ENCODE measurements around the gene PHF20. TPM values are rescaled to one million over a fixed set of nuclear protein-coding genes. Genes with fewer than 3 reads are reported as not detected.
A peak's percentile ranks its signal among the peaks of the same experiment; 100 is the strongest.
"Not testable (repeated sequence)": the region's sequence is repeated elsewhere in the genome, so short reads cannot be mapped to it uniquely, and the experiment has no call there.

PHF20 gene
- total RNA-seq, 3 donors from 2014 or later: 48.5 to 60.0 (median 59.7) TPM

DNA sequence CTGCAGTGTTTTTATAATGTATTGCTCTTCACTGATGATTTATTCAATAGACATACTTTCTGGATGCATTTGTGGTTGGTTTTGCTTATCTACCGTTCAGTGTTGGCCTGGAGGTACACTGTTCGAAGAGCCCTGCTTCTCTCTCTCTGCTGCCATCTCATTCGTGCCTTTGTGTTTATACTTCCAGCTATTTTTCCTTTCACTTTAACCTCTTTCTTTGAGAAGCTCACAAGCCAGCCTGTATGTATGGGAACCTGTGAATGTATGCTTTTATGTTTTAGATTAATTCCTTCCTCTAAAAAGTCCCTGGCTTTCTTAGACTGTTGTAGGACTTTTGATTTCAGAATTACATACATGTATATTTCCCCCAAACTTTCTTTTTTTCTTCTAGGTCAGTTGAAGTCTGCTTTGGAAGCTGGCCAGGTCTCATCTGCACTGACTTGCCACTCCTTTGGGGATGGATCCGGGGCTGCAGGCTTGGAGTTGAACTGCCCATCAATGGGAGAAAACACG, 99.5 kb downstream of the PHF20 start:
- H3K27me3 ChIP-seq: no peaks in the 10 kb centered on the region
- peak overlapping the region in 2 of 3 donors; percentile 26 to 27 for H3K4me3 ChIP-seq
- peak overlapping the region; percentile 27 to 69 for H3K27ac ChIP-seq
- H3K36me3 ChIP-seq: no peaks in the 10 kb centered on the region
- intact Hi-C loops (cut with DNase I; ENCODE audit: low total_unique reads): no loop called here
- DNase-seq (ENCODE audit: low spot score in 2 of 2): peak in 1 of 2 donors; percentile 31
- TF ChIP-seq POLR2AphosphoS5 (IDR thresholded peaks at IDR 0.05): no peak
- no peak for TF ChIP-seq POLR2A (IDR thresholded peaks at IDR 0.05)
- TF ChIP-seq, protein P1, sequence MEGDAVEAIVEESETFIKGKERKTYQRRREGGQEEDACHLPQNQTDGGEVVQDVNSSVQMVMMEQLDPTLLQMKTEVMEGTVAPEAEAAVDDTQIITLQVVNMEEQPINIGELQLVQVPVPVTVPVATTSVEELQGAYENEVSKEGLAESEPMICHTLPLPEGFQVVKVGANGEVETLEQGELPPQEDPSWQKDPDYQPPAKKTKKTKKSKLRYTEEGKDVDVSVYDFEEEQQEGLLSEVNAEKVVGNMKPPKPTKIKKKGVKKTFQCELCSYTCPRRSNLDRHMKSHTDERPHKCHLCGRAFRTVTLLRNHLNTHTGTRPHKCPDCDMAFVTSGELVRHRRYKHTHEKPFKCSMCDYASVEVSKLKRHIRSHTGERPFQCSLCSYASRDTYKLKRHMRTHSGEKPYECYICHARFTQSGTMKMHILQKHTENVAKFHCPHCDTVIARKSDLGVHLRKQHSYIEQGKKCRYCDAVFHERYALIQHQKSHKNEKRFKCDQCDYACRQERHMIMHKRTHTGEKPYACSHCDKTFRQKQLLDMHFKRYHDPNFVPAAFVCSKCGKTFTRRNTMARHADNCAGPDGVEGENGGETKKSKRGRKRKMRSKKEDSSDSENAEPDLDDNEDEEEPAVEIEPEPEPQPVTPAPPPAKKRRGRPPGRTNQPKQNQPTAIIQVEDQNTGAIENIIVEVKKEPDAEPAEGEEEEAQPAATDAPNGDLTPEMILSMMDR (IDR thresholded peaks at IDR 0.05): no peak
- H3K9me3 ChIP-seq: no peaks in the 10 kb centered on the region
- H3K4me1 ChIP-seq: no peaks in the 10 kb centered on the region

DNA sequence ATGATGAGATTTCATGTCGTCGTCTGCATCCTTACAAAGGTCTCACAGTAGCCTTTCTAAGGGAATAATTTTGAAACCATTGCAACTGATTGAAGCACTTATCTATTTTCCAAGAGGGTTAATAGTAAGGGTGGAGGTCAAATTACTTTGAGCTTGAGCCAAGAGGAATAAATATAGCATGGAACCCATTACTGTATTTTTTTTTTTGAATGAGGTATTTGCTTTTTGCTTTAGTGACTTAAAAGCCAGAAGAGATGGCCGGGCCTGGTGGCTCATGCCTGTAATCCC, 104.2 kb downstream of the PHF20 start:
- H3K27me3 ChIP-seq: no peaks in the 10 kb centered on the region
- TF ChIP-seq, protein P1 (IDR thresholded peaks at IDR 0.05): no peak
- TF ChIP-seq POLR2A (IDR thresholded peaks at IDR 0.05) (no peak), POLR2AphosphoS5 (IDR thresholded peaks at IDR 0.05) (no peak)

DNA sequence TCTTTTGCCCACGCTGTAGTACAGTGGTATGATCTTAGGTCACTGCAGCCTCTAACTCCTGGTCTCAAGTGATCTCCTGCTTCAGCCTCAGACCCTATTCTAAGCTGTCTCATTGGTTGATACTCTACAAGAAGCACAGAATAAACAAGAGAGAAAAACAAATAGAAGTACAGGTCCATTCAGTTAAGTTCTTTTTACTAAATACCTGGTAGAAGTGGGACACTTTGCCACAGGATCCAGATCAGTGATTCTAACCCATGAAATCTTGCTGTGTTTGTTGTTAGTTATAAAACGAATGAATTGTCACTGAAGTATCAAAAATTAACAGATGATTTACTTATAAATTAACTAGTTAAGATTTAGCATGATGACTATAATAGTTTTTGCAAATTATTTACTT, 105.8 kb downstream of the PHF20 start:
- TF ChIP-seq POLR2AphosphoS5 (IDR thresholded peaks at IDR 0.05) (no peak), POLR2A (IDR thresholded peaks at IDR 0.05) (no peak)
- TF ChIP-seq, protein P1 (IDR thresholded peaks at IDR 0.05): no peak
- no peaks in the 10 kb centered on the region for H3K36me3 ChIP-seq
- intact Hi-C loops (cut with DNase I; ENCODE audit: low total_unique reads): no loop called here
- H3K27me3 ChIP-seq: no peaks in the 10 kb centered on the region
- no peak for DNase-seq (ENCODE audit: low spot score in 2 of 2)
- no peaks in the 10 kb centered on the region for H3K4me1 ChIP-seq
- no peaks in the 10 kb centered on the region for H3K9me3 ChIP-seq
- H3K4me3 ChIP-seq: no peak overlapping the region
- H3K27ac ChIP-seq: no peak overlapping the region

More for the DNA sequence above, 104.2 kb downstream of the PHF20 start:
- DNase-seq (ENCODE audit: low spot score in 2 of 2): no peak
- no peak overlapping the region for H3K4me3 ChIP-seq
- H3K4me1 ChIP-seq: no peaks in the 10 kb centered on the region
- no peak overlapping the region for H3K27ac ChIP-seq
- intact Hi-C loops (cut with DNase I; ENCODE audit: low total_unique reads): no loop called here
- no peaks in the 10 kb centered on the region for H3K9me3 ChIP-seq
- H3K36me3 ChIP-seq: no peaks in the 10 kb centered on the region

DNA sequence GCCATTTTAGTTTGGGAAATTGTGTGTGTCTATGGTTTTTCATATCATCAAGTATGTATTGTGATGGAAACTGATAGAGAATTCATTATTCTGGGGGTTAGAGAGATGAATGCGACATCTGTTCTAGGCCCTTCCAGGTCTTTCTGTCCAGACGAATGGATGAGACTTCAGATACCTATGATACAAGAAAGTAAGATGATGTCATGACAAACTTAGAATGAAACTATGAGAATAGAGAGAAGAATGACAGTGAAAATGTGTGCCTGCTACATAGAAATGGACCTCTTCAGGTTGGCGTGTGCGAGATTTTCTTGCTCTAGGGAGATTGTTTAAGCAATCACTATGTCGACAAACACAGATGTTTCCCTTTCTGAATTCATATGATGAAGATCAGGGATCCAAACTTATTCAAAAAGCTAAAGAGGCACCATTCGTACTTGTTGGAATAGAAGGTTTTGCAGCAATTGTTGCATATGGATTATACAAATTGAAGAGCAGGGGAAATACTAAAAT, 106.4 kb downstream of the PHF20 start:
- H3K36me3 ChIP-seq: no peaks in the 10 kb centered on the region
- no peaks in the 10 kb centered on the region for H3K9me3 ChIP-seq
- H3K27ac ChIP-seq: no peak overlapping the region
- H3K27me3 ChIP-seq: no peaks in the 10 kb centered on the region
- H3K4me1 ChIP-seq: no peaks in the 10 kb centered on the region
- no peak for TF ChIP-seq POLR2A (IDR thresholded peaks at IDR 0.05)
- intact Hi-C loops (cut with DNase I; ENCODE audit: low total_unique reads): no loop called here
- H3K4me3 ChIP-seq: no peak overlapping the region
- DNase-seq (ENCODE audit: low spot score in 2 of 2): no peak

DNA sequence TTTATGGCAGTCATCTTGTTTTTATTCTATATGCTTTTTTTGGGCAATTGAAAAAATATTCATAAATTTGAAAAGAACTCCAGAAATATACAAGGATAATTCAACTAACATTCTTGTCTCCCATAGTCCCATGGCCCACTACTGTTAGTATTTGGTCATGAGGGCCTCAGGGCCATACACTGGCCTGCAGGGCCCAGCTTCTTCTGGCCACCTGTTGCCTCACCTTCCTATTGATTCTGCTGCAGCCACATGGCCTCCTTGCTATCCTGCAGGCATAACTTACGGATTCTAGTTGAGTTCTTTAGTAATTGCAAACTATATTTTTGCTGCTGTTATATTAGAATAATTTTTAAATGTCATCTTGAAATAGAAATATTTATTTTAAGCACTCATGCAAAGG, 109.9 kb downstream of the PHF20 start:
- no peak for DNase-seq (ENCODE audit: low spot score in 2 of 2)
- no peaks in the 10 kb centered on the region for H3K27me3 ChIP-seq
- H3K4me3 ChIP-seq: no peak overlapping the region

DNA sequence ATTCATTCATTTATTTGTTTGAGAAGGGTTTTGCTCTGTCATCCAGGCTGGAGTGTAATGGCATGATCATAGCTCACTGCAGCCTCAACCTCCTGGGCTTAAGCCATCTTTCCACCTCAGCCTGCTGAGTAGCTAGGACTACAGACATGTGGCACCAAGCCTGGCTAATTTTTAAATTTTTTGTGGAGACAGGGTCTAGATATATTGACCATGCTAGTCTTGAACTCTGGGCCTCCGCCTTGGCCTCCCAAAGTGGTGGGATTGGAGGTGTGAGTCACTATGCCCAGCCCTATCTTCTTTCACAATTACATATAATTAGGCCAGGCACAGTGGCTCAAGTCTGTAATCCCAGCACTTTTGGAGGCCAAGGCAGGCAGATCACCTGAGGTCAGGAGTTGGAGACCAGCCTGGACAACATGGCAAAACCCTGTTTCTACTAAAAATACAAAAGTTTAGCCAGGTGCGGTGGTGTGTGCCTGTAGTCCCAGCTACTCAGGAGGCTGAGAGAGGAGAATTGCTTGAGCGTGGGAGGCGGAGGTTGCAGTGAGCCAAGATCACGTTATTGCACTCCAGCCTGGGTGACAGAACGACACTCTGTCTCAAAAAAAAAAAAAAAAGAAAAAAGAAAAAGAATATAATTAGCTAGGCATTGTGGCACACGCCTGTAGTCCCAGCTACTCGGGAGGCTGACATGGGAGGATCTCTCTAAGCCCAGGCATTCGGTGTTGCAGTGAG, 110.8 kb downstream of the PHF20 start:
- H3K4me3 ChIP-seq; intact Hi-C loops (cut with DNase I; ENCODE audit: low total_unique reads): not testable (repeated sequence)

More for the DNA sequence above, 109.9 kb downstream of the PHF20 start:
- Histone ChIP-seq H3K9me3 (no peaks in the 10 kb centered on the region), H3K36me3 (no peaks in the 10 kb centered on the region), H3K27ac (no peak overlapping the region), H3K4me1 (no peaks in the 10 kb centered on the region)
- no peak for TF ChIP-seq POLR2A (IDR thresholded peaks at IDR 0.05)
- TF ChIP-seq, protein P1 (IDR thresholded peaks at IDR 0.05): no peak
- TF ChIP-seq POLR2AphosphoS5 (IDR thresholded peaks at IDR 0.05): no peak
- intact Hi-C loops (cut with DNase I; ENCODE audit: low total_unique reads): no loop called here

More for the DNA sequence above, 110.8 kb downstream of the PHF20 start:
- H3K27me3 ChIP-seq; H3K36me3 ChIP-seq; DNase-seq (ENCODE audit: low spot score in 2 of 2); H3K4me1 ChIP-seq; H3K9me3 ChIP-seq: not testable (repeated sequence)
- peak overlapping the region in 1 of 2 donors; percentile 14 for H3K27ac ChIP-seq

All from breast epithelium (tissue), 4 donors.